ENCODE measurements around the gene PVRIG. TPM values are rescaled to one million over a fixed set of nuclear protein-coding genes. Genes with fewer than 3 reads are reported as not detected.
"Not testable (repeated sequence)": the region's sequence is repeated elsewhere in the genome, so short reads cannot be mapped to it uniquely, and the experiment has no call there.

PVRIG gene
- total and polyA plus RNA-seq, 2 experiments from 2014 or later = 1.4 TPM; not detected in 1

- H3K4me2 ChIP-seq = no peak overlapping the region
- no peak for TF ChIP-seq EZH2phosphoT487 (IDR thresholded peaks at IDR 0.05; ENCODE audit: low read depth, severe bottlenecking, unreplicated experiment)
- no peak overlapping the region for H2AFZ ChIP-seq
- H3K27me3 ChIP-seq = no peaks in the 10 kb centered on the region
- H3K36me3 ChIP-seq (replicated peaks; ENCODE audit: insufficient read depth, low read depth) = no peaks in the 10 kb centered on the region
- DNase-seq (ENCODE audit: low spot score) = no peak
- H3K4me1 ChIP-seq (ENCODE audit: insufficient read depth) = no peaks in the 10 kb centered on the region
- no peaks in the 10 kb centered on the region for H4K20me1 ChIP-seq (ENCODE audit: insufficient read depth, poor library complexity, severe bottlenecking)
- H3K79me2 ChIP-seq = peaks cover 19% of the 10 kb centered on the region
- H3K9me3 ChIP-seq (ENCODE audit: low read depth) = no peaks in the 10 kb centered on the region
- 91% methylated on average over 7 of the region's 7 CpGs for WGBS (ENCODE audit: low lambda C conversion rate, missing lambda C conversion rate)
- no peak overlapping the region for H3K4me3 ChIP-seq
- H3K9me2 ChIP-seq (replicated peaks; ENCODE audit: insufficient read depth) = no peaks in the 10 kb centered on the region
- no peak overlapping the region for H3K27ac ChIP-seq
Observed at GRCh38 chr7:100257017-100257416, 37.3 kb downstream of the PVRIG start.

- H3K27me3 ChIP-seq; DNase-seq (ENCODE audit: low spot score); H3K9me2 ChIP-seq (replicated peaks; ENCODE audit: insufficient read depth); H3K4me1 ChIP-seq (ENCODE audit: insufficient read depth); H4K20me1 ChIP-seq (ENCODE audit: insufficient read depth, poor library complexity, severe bottlenecking); H3K4me3 ChIP-seq; H3K27ac ChIP-seq; H2AFZ ChIP-seq; H3K4me2 ChIP-seq; H3K9me3 ChIP-seq (ENCODE audit: low read depth); H3K36me3 ChIP-seq (replicated peaks; ENCODE audit: insufficient read depth, low read depth): not testable (repeated sequence)
- peaks cover 33% of the 10 kb centered on the region for H3K79me2 ChIP-seq
- WGBS (ENCODE audit: low lambda C conversion rate, missing lambda C conversion rate) = 81% methylated on average over 8 of the region's 8 CpGs
Observed at GRCh38 chr7:100259984-100260383, 40.2 kb downstream of the PVRIG start.

GRCh38 chr7:100262896-100263295, 43.1 kb downstream of the PVRIG start:
- H3K27me3 ChIP-seq; H3K9me3 ChIP-seq (ENCODE audit: low read depth); H4K20me1 ChIP-seq (ENCODE audit: insufficient read depth, poor library complexity, severe bottlenecking); H3K4me3 ChIP-seq; H2AFZ ChIP-seq; H3K4me2 ChIP-seq; H3K9me2 ChIP-seq (replicated peaks; ENCODE audit: insufficient read depth); H3K4me1 ChIP-seq (ENCODE audit: insufficient read depth); H3K36me3 ChIP-seq (replicated peaks; ENCODE audit: insufficient read depth, low read depth); DNase-seq (ENCODE audit: low spot score); H3K27ac ChIP-seq: not testable (repeated sequence)
- peaks cover 58% of the 10 kb centered on the region for H3K79me2 ChIP-seq
- WGBS (ENCODE audit: low lambda C conversion rate, missing lambda C conversion rate) = 96% methylated on average over 4 of the region's 4 CpGs

- H3K27me3 ChIP-seq; DNase-seq (ENCODE audit: low spot score); H2AFZ ChIP-seq; H3K27ac ChIP-seq; H3K9me3 ChIP-seq (ENCODE audit: low read depth); H3K4me2 ChIP-seq; H3K4me3 ChIP-seq; H4K20me1 ChIP-seq (ENCODE audit: insufficient read depth, poor library complexity, severe bottlenecking); H3K9me2 ChIP-seq (replicated peaks; ENCODE audit: insufficient read depth); H3K36me3 ChIP-seq (replicated peaks; ENCODE audit: insufficient read depth, low read depth); H3K4me1 ChIP-seq (ENCODE audit: insufficient read depth): not testable (repeated sequence)
- H3K79me2 ChIP-seq = peaks cover 71% of the 10 kb centered on the region
- WGBS (ENCODE audit: low lambda C conversion rate, missing lambda C conversion rate) = 94% methylated on average over 4 of the region's 4 CpGs
Observed at GRCh38 chr7:100264223-100264622, 44.5 kb downstream of the PVRIG start.

- DNase-seq (ENCODE audit: low spot score); H3K27ac ChIP-seq: not testable (repeated sequence)
- 66% methylated on average over 7 of the region's 7 CpGs for WGBS (ENCODE audit: low lambda C conversion rate, missing lambda C conversion rate)
Observed at GRCh38 chr7:100264669-100265165, 45.0 kb downstream of the PVRIG start.

GRCh38 chr7:100265851-100266250, 46.1 kb downstream of the PVRIG start:
- DNase-seq (ENCODE audit: low spot score); H3K27ac ChIP-seq: not testable (repeated sequence)

More at GRCh38 chr7:100264669-100265165, 45.0 kb downstream of the PVRIG start:
- H3K9me3 ChIP-seq (ENCODE audit: low read depth); H3K9me2 ChIP-seq (replicated peaks; ENCODE audit: insufficient read depth); H3K4me2 ChIP-seq; H3K36me3 ChIP-seq (replicated peaks; ENCODE audit: insufficient read depth, low read depth); H4K20me1 ChIP-seq (ENCODE audit: insufficient read depth, poor library complexity, severe bottlenecking); H2AFZ ChIP-seq; H3K27me3 ChIP-seq; H3K4me1 ChIP-seq (ENCODE audit: insufficient read depth); H3K4me3 ChIP-seq: not testable (repeated sequence)
- H3K79me2 ChIP-seq = peaks cover 74% of the 10 kb centered on the region

More at GRCh38 chr7:100265851-100266250, 46.1 kb downstream of the PVRIG start:
- not testable (repeated sequence) for H4K20me1 ChIP-seq (ENCODE audit: insufficient read depth, poor library complexity, severe bottlenecking); H3K4me3 ChIP-seq; H3K4me2 ChIP-seq; H2AFZ ChIP-seq; H3K36me3 ChIP-seq (replicated peaks; ENCODE audit: insufficient read depth, low read depth); H3K9me3 ChIP-seq (ENCODE audit: low read depth); H3K27me3 ChIP-seq; H3K9me2 ChIP-seq (replicated peaks; ENCODE audit: insufficient read depth)
- Histone ChIP-seq H3K79me2 (peaks cover 69% of the 10 kb centered on the region), H3K4me1 (ENCODE audit: insufficient read depth) (peaks cover 12% of the 10 kb centered on the region)
- WGBS (ENCODE audit: low lambda C conversion rate, missing lambda C conversion rate) = 90% methylated on average over 5 of the region's 5 CpGs
